Activated T-cell treated with anti-CD3 and anti-CD28 coated beads for 1 hour (primary cell): ENCODE data around the gene RPS15.

Source experiments
- DNase-seq: peaks from one replicate; pipeline ENCODE4 v3.0.0-alpha.2; 2020; ENCODE audit warnings: low read depth

Gene RPS15

DNA sequence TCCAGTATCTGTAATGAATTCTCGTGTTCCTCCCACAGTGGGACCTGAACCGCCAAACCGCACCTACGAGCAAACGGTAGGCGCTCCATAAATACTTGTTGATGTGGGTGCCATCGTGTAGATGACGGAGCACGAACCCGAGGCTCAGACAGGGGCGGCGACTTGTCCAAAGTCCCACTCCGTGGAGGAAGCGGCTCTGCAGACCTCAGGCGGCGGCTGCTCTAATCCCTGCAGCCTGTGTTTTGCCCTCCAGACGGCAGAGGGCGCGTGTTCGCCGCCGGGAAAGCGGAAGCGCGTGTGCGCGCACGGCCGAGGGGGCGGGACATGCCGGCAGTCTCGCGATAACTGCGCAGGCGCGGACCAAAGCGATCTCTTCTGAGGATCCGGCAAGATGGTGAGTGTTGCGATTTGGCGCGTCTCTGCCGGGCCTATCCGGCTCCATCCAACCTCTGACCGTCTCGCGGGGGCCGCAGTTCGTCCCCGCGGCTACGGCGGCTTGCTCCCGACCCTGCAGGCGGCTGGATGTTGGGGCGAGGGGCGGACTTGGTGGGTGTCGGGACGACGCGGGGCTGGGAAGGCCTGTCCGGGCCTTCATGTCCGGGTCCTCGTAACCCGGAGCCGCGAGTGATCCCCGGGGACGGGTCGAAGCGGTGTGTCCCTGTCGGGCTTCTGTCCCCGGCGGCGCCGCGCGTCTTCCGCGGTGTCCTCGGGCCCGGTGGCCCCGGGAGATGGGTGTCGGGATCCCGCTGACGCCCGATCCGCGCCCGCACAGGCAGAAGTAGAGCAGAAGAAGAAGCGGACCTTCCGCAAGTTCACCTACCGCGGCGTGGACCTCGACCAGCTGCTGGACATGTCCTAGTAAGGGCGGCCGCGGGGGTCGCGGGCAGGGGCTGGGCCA is at the start of gene RPS15:
RPS15 (plus strand) TSS at position 362 of the 898 bp plus-strand sequence; CDS start at position 392, 30 bp downstream.
- peak; percentile 96 for DNase-seq

DNA sequence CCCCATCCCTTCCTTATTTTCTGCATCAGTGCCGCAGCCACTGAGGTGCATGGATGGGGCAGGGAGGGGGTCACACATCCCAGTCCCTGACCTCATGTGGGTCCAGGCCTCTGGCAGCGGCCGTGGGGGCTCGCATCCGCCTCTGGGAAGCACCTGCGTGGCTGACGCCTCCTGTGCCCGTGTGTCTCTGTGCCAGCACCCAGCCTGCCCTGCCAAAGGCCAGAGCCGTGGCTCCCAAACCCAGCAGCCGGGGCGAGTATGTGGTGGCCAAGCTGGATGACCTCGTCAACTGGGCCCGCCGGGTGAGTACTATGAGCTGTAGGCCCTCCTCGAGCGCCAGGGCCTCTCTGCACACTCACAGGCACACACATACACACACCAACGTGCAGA is 49.6 kb upstream of the RPS15 start:
- no peak for DNase-seq

DNA sequence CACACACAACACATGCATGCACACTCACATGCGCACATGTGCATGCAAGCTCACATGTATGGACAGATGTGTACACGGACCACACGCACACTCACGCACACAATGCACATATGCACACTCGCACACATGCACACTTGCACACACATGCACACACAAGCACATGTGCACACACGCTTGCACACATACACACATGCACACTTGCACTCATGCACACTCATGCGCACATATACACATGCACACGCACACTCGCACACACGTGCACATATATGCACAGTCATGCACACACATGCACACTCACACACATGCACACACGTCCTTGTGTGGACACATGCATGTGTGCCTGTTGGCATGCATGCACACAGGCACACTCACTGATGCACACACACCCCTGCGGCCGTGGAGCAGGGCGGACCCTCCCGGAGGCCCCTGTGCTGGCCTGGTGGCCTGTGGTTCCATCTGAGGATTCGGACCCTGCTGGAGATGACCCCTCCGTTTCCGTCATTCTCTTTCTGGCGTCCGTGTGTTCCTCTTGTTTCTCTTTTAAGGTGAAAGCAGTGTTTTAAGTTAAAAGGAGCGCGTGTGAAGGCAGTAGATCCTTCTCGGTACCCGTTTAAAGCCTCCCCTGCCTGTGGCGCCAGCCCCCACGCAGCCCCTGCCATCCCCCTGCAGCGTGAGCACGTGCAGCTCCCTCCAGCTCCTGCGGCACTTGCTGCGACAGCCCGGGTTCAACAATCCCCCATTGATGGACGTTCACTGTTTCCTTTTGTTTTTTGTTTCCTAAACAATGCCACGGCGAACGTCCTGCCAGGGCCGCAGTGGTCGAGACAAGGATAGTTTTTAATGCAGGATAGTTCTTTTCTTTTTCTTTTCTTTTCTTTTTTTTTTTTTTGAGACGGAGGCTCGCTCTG is 48.9 kb upstream of the RPS15 start:
- DNase-seq: no peak

DNA sequence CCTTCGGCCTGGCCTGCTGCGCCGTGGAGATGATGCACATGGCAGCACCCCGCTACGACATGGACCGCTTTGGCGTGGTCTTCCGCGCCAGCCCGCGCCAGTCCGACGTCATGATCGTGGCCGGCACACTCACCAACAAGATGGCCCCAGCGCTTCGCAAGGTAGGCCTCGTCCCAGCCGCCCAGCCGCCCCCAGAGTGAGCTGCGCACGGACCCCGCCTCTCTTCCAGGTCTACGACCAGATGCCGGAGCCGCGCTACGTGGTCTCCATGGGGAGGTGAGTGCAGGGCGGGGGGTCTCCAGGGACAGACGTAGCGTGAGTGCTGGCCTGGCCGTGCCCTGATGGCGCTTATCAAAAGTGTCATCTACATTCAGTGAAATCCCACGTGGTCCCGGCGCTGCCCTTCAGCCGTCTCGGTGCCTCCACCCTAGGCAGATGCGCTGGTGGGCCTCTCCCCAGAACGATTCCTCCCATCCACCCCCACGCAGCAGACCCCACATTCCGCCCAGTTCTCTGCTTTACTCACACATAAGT is 47.2 kb upstream of the RPS15 start:
- no peak for DNase-seq

DNA sequence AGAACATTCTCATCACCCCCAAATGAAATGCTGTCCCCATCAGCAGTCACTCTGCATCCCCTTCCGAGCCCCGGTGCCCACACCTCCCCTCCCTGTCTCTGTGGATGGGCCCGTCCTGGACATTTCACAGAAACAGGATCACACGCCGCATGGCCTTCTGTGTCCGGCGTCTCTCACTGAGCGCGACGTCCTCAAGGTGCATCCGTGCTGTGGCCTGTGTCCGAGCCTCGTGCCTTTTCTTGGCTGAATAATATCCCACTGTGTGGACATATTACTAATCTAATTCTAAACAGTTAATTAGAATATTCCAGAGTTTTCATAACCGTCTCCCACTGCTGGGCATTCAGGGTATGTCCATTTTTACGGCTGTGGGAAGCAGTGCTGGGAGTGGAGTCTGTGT is 45.8 kb upstream of the RPS15 start:
- no peak for DNase-seq

DNA sequence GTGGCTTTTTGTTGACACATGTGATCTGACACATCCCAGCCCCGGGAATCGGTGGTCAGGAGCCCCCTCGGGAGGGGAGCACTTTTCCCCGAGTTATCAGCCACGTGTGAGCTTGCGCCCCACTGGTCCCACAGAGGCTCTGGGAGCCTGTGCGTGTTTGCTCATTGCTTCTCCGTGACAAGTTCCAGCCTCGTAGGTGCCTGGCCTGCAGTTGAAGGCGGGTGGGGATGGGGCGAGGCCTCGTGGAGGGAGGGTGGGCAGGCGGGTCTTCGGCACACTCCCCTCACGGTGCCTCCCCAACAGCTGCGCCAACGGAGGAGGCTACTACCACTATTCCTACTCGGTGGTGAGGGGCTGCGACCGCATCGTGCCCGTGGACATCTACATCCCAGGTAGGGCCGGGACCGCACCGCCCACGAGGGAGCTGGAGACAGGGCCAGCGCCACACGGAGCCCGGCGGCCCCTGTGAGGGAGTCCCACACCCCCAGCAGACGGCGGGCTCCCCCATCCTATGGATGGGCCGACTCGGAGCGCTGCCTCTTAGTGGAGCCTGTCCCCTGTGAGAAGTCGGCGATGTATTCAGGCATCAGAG is 45.2 kb upstream of the RPS15 start:
- no peak for DNase-seq

DNA sequence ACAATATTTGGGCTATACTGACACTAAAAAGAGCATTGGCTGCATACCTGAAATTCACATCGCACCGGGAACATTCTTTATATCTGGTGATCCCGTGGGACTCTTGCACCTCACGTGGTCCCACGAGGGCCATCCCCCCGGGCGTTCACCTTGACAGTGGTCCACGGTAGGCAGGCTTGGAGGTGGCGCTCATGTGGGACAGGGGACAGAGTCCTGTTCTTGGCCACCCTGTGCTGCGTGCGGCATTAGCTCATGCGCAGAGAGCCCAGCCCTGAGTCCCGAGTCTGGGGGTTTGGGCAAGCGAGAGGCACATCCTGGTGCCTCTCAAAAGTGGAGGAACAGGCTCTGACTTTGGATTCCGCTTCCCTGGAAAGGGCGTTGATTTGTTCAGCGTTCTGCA is 44.4 kb upstream of the RPS15 start:
- no peak for DNase-seq

DNA sequence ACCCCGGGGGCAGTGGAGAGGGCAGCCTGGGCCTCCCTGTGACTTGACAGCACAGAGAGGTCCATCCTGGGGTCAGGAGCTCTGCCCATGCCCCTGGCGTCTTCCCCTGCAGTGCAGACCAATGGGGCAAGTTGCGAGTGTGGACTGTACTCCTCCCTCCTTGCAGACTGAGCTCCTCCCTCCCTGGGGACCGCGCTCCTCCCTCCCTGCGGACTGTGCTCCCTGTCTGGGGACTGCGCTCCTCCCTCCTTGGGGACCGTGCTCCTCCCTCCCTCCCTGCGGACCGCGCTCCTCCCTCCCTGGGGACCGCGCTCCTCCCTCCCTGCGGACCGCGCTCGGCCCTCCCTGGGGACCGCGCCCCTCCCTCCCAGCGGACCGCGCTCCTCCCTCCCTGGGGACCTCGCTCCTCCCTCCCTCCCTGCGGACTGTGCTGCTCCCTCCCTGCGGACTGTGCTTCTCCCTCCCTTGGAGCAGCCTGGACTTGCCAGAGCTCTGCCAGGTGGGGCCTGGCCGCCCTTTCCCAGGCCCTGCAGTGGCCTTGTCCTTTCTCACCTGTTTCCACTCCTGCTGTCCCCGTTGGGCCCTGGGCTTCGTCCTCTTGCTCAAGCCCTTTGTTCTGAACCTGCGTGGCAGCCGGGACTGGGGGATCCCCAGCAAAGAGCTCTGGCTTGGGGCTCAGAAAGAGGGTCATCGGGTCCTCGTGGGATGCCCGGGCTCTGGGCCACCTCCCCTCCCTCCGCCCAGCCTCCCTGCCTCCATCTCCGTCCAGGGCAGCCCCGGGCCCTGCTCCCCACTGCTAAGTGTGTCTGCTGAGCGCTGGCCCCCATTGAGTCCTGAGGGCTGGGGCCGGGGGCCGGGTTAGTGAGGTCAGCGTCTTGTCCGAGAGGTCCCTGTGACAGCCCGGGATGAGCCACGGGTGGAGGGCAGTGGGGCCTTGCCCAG is 43.7 kb upstream of the RPS15 start:
- DNase-seq: no peak

DNA sequence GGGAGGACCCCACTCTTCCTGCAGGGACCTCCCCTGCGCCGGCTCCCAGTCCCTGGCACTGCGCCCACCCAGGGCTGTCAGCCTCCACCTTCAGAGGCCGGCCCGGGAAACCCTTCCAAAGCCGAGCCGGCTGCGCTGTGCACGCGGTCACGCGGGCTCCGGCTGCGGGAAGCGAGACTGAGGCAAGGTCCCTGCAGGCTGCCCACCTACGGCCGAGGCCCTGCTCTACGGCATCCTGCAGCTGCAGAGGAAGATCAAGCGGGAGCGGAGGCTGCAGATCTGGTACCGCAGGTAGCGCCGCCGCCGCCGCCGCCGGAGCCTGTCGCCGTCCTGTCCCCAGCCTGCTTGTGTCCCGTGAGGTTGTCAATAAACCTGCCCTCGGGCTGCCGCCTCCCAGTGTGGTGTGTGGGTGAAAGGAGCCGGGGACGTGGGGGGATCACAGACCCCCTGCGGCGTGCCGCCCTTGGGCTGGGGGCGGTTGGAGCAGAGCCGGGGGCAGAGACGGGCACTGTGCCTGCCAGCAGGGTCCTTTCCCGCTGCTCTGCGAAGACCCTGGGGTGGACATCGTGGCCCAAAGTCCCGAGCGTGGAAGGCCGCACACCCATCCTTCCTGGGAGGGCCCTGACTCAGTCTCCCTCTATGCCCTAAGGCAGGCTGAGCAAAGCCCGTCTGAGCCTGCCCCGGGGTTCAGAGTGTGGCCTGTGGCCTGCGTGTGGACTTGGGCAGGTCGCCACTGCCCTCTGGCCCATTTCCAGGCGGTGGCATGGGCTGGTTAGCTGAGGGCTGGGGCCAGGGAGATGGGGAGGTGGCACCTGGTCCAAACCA is 42.8 kb upstream of the RPS15 start:
- no peak for DNase-seq

DNA sequence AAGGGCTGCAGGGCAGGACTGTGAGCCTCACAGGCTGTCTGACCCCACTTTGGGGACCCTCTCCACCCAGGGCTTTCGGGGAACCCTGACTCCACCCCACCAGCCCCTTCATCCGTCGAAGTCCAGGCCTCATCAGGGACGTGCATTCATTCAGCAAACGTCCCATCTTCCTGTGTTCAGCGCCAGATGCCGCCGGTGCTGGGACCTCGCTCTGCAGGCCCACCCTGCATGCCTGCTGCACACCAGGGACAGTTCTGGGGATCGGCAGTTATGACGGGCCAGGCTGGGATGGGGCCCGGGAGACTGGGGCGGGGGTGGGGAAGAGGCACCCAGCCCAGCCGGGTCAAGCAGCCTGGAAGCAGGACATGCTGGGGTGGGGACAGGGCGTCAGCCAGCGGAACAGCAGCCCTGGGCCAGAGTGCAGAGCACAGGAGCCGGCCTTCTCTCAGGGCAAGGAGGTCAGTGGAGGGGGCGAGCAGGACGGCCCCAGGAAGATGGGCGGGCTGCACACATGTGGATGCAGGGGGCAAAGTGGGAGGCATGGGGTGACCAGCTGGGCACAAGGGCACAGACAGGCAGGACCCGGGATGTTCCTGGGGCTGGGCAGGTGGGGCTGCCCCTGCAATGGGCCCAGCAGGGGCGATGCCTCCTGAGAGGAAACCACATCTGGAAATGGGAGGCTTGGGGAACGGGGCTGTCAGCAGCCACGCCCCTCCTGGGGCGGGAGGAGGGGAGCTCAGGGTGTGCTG is 42.0 kb upstream of the RPS15 start:
- no peak for DNase-seq

DNA sequence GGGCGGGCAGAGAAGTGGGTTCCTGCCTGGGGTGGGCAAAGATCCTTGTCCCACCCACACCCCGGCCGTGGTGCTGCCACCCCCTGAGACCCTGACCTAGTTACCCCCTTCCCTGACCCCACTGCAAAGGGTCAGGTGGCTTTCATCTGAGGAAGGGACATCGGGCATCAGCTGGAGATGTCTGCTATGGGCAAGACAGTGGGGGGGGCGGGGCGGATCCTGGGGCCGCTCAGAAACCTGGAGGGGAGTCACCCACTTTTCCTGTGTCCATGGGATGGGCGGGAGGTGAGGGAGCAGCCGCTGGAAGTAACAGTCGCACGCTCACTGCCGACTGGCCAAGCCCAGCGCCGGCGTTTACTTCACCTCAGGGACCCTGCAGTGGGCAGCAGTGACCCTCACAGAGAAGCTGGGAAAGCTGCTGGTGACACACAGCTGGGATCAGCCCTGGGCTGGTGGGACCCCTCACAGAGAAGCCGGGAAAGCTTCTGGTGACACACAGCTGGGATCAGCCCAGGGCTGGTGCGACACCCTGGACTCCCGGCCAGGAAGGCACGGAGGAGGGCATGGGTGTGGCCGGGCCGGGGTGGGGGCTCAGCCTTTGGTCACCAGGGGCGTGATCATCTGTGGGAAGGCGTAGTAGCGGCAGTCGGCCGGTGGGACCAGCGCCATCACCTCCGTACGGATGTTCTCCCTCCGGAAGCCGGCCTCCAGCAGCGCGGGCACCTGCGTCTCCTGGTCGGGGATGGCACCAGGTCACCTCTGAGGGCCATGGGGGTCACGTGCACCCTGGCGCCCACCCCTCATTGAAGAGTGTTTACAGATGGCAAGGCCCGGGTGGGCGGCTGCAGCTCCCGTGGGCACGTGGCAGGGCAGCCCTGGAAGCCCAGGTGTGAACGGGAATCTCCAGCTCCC is 41.2 kb upstream of the RPS15 start:
- no peak for DNase-seq

DNA sequence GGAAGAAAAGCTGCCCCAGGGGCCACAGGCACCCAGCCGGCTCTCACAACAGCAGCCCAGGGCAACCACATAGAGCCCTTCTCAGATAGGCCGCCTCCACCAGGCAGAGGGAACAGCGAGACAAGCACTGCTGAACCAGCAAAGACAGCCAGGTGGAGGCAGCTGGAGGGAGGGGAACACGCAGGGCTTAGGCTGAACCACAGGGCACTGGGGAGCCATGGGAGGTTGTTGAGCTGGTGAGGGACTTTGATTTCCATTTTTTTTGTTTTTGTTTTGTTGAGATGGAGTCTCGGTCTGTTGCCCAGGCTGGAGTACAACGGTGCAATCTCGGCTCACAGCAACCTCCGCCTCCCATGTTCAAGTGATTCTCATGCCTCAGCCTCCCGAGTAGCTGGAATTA is 40.4 kb upstream of the RPS15 start:
- no peak for DNase-seq

DNA sequence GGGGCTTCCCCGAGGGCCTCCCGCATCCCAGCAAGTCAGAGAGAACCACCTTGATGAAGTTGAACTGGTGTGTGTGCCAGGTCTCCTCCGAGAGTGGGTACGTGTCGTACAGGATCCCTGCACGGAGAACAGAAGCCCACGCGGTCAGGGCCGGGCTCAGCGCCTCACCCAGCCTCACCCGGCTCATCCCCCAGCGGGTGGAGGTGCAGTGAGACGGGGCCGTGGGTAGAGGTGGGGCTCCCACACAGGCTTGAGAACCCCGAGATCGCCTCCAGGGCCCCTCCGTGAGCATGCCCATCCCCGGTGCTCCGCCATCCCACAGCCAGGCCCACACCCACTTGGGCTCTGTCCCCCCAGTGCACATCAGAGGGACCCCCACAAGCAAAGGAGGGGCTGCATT is 39.1 kb upstream of the RPS15 start:
- DNase-seq: no peak

DNA sequence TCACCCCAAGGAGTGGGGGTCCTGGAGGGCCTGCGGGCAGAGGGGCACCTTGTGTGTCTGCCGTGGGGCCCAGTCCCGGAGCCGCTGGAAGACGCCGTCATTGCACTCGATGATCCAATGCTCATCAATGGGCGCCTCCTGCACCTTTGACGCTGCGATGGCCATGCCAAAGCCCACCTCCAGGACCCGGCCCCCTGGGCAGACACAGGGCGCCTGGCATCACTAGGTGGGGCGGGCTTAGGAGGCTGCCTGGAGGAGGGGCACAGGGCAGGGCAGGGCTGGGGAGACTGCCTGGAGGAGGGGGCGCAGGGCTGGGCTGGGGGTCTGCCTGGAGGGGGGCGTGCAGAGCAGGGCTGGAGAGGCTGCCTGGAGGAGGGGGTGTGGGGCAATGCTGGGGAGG is 38.5 kb upstream of the RPS15 start:
- DNase-seq: no peak

DNA sequence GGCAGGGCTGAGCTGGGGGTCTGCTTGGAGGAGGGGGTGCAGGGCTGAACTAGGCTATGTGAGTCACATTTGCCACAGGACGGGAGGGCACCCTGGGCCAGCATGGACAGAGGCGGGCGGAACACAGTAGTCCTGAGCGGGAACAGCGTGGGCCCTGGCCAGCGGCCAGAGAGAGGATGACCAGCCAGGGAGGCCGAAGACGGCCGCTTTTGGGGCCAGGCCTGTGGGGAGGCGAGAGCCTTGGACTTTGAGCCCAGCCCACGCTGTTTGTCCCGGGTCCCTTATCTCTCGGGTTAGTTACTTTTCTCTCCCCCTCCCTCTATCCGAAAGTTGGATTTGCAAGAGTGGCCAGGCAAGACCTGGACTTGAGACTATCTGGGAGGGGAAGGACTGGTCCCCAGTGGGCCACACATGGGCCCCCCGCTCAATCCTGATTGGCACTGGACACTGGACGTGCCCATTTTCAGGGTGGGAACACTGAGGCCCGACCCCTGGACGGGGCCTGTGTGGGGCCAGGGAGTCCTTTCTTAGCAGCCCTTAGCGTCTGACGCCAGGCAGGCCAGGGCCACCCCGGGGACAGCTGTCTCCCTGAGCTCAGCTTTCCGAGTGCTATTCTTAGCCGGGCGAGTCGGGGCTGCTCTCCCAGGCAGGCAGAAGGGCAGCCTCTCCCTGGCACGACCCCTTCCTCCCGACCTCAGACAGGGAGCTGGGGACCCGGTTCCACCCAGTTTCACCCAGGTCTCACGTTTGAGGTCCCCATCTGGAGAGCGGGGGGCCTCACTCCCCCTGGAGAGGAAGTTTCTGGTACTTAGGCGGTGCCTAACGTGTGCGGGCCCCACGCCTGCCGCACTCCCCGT is 37.7 kb upstream of the RPS15 start:
- no peak for DNase-seq

DNA sequence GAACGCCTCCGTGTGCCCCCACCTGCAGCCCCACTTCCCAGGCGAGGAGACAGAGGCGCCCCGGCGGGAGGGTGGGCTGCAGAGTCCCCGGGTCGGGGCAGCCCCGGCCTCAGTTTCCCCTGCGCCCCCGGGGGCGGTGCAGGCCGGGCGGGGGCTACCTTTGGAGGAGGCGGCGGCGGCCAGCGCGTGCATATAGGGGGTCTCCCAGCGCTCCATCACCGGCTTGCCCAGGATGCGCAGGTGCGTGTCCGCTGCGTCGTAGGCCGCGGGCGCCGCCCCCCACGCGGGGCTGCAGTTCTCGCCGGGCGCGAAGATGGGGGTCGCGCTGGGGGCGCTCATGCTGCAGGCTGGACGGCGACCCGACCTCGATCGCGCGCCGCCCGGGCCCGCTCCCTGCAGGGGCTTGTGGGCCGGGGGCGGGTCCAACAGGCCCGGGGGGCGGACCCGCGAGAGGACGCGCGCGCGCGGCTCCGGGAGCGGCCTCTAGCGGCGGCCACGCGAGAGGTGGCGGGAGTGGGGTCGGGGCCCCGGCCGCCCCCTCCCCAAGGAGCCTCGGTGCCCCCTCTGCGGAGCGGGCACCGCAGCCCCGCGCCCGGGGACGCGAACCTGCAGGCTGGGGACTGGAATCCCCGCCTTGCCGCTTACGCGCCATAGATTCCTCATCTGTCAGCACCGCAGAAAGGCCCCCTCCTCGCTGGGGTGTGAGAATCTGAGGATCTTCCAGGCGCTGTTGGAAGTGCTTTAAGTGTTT is 36.9 kb upstream of the RPS15 start, which contains the start of gene GAMT:
GAMT (minus strand) TSS at position 405 of the 751 bp plus-strand sequence; CDS start at position 339, 66 bp downstream.
- peak; percentile 55 for DNase-seq

DNA sequence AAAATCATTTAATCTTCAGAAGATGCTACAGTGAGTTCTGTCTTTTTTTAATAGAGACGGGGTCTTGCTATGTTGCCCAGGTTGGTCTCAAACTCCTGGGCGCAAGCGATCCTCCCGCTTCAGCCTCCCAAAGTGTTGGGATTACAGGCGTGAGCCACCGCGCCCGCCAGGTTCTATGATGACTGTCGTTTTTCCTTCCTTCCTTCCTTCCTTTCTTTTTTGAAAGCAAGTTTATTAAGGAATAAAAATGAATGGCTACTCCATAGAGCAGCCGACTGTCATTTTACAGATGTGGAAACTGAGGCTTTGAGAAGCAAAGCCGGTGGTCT is 36.3 kb upstream of the RPS15 start:
- no peak for DNase-seq
